ENCODE data around the gene UPB1. TPM values are rescaled to one million over a fixed set of nuclear protein-coding genes. Genes with fewer than 3 reads are reported as not detected.
"Not testable (repeated sequence)": the region's sequence is repeated elsewhere in the genome, so short reads cannot be mapped to it uniquely, and the experiment has no call there.

Gene UPB1
- total and polyA plus RNA-seq, 7 donors, result 0.28 to 0.83 (median 0.36) TPM; not detected in 4

- H3K36me3 ChIP-seq, result no peaks in the 10 kb centered on the region
- intact Hi-C loops (cut with DNase I), result no loop called here
These were observed 6.1 kb upstream of the UPB1 start for GRCh38 chr22:24489011-24489410.

GRCh38 chr22:24489434-24489833 lies 5.7 kb upstream of the UPB1 start:
- H3K4me1 ChIP-seq; H3K36me3 ChIP-seq; H3K27ac ChIP-seq; H3K9me3 ChIP-seq; DNase-seq; H3K4me3 ChIP-seq; intact Hi-C loops (cut with DNase I): not testable (repeated sequence)
- H3K27me3 ChIP-seq, result peaks cover 7 to 15% (median 13%) of the 10 kb centered on the region in 3 donors
- 96% methylated on average over 1 of the region's 1 CpG for WGBS, 2 donors

More at GRCh38 chr22:24489011-24489410, 6.1 kb upstream of the UPB1 start:
- Histone ChIP-seq H3K9me3 (no peaks in the 10 kb centered on the region), H3K27me3 (peaks cover 4 to 11% (median 9%) of the 10 kb centered on the region in 3 donors), H3K4me1 (no peaks in the 10 kb centered on the region), H3K4me3 (no peak overlapping the region), H3K27ac (no peak overlapping the region)
- TF ChIP-seq EP300 (IDR thresholded peaks at IDR 0.05), result no peak
- TF ChIP-seq CTCF (IDR thresholded peaks at IDR 0.05), result no peak
- no peak for TF ChIP-seq POLR2A (IDR thresholded peaks at IDR 0.05)
- no peak for TF ChIP-seq POLR2AphosphoS5 (IDR thresholded peaks at IDR 0.05)
- no peak for DNase-seq
- 50 to 75% methylated on average over 2 of the region's 2 CpGs for WGBS, 2 donors

- no peaks in the 10 kb centered on the region for H3K9me3 ChIP-seq
- H3K27me3 ChIP-seq, result peaks cover 7 to 29% (median 24%) of the 10 kb centered on the region in 3 donors
- H3K4me1 ChIP-seq, result peaks cover 0 to 11% (median 10%) of the 10 kb centered on the region in 4 donors
- intact Hi-C loops (cut with DNase I), result loop anchor here (5.0 kb wide), 1 partner anchor 50 kb away; no protein-coding TSS in a partner anchor
- WGBS, 2 donors, result 84 to 96% methylated on average over 3 of the region's 3 CpGs
- no peak overlapping the region for H3K27ac ChIP-seq
- no peaks in the 10 kb centered on the region for H3K36me3 ChIP-seq
- DNase-seq, result no peak
- no peak overlapping the region for H3K4me3 ChIP-seq
- no peak for TF ChIP-seq CTCF (IDR thresholded peaks at IDR 0.05)
- TF ChIP-seq POLR2A (IDR thresholded peaks at IDR 0.05), result no peak
- no peak for TF ChIP-seq POLR2AphosphoS5 (IDR thresholded peaks at IDR 0.05)
- TF ChIP-seq EP300 (IDR thresholded peaks at IDR 0.05), result no peak
These were observed 2.7 kb upstream of the UPB1 start for GRCh38 chr22:24492391-24492790.

GRCh38 chr22:24494167-24494527 lies 985 bp upstream of the UPB1 start:
- 22 to 44% methylated on average over 21 of the region's 21 CpGs for WGBS, 2 donors
- intact Hi-C loops (cut with DNase I), result loop anchor here (5.0 kb wide), 1 partner anchor 52 kb away; no protein-coding TSS in a partner anchor
- H3K9me3 ChIP-seq, result no peaks in the 10 kb centered on the region

GRCh38 chr22:24495365-24495675 lies 188 bp downstream of the UPB1 start:
- H3K4me1 ChIP-seq, result peaks cover 0 to 11% (median 10%) of the 10 kb centered on the region in 4 donors
- TF ChIP-seq EP300 (IDR thresholded peaks at IDR 0.05) (no peak), CTCF (IDR thresholded peaks at IDR 0.05) (no peak), POLR2A (IDR thresholded peaks at IDR 0.05) (no peak), POLR2AphosphoS5 (IDR thresholded peaks at IDR 0.05) (no peak)
- H3K27me3 ChIP-seq, result peaks cover 7 to 29% (median 24%) of the 10 kb centered on the region in 3 donors
- H3K36me3 ChIP-seq, result no peaks in the 10 kb centered on the region
- no peaks in the 10 kb centered on the region for H3K9me3 ChIP-seq
- no peak overlapping the region for H3K4me3 ChIP-seq
- WGBS, 2 donors, result 97% methylated on average over 17 of the region's 17 CpGs
- intact Hi-C loops (cut with DNase I), result no loop called here
- no peak overlapping the region for H3K27ac ChIP-seq
- no peak for DNase-seq

More at GRCh38 chr22:24494167-24494527, 985 bp upstream of the UPB1 start:
- Histone ChIP-seq H3K27ac (no peak overlapping the region), H3K4me1 (peaks cover 0 to 11% (median 10%) of the 10 kb centered on the region in 4 donors), H3K36me3 (no peaks in the 10 kb centered on the region), H3K27me3 (peaks cover 7 to 29% (median 24%) of the 10 kb centered on the region in 3 donors), H3K4me3 (peak overlapping the region in 2 of 4 donors; percentile 26)
- no peak for DNase-seq
- TF ChIP-seq CTCF (IDR thresholded peaks at IDR 0.05), result no peak
- no peak for TF ChIP-seq POLR2A (IDR thresholded peaks at IDR 0.05)
- no peak for TF ChIP-seq EP300 (IDR thresholded peaks at IDR 0.05)
- TF ChIP-seq POLR2AphosphoS5 (IDR thresholded peaks at IDR 0.05), result no peak

All from sigmoid colon (tissue), 7 donors.